Measurements from ENCODE around the gene CAPN12. TPM values are rescaled to one million over a fixed set of nuclear protein-coding genes. Genes with fewer than 3 reads are reported as not detected.

Gene CAPN12
- total RNA-seq, 1 donor from 2014 or later: not detected

- peaks cover 98% of the 10 kb centered on the region in 2 donors for H3K36me3 ChIP-seq
- peaks cover 0 to 15% of the 10 kb centered on the region in 2 donors for H3K4me1 ChIP-seq
- no peaks in the 10 kb centered on the region for H3K27me3 ChIP-seq
- H3K27ac ChIP-seq: peak overlapping the region in 1 of 2 donors; percentile 8
- no peaks in the 10 kb centered on the region for H3K9me3 ChIP-seq
- intact Hi-C loops (cut with DNase I): no loop called here
- H3K4me3 ChIP-seq: no peak overlapping the region
- no peak for TF ChIP-seq CTCF (IDR thresholded peaks at IDR 0.05)
- DNase-seq (ENCODE audit: low spot score in 2 of 2): no peak
Measured at GRCh38 chr19:38725469-38726283, 18.6 kb downstream of the CAPN12 start.

- H3K36me3 ChIP-seq: peaks cover 97 to 100% of the 10 kb centered on the region in 2 donors
- H3K4me1 ChIP-seq: peaks cover 4 to 29% of the 10 kb centered on the region in 2 donors
- no peaks in the 10 kb centered on the region for H3K27me3 ChIP-seq
- intact Hi-C loops (cut with DNase I): no loop called here
- no peaks in the 10 kb centered on the region for H3K9me3 ChIP-seq
- H3K4me3 ChIP-seq: no peak overlapping the region
- TF ChIP-seq CTCF (IDR thresholded peaks at IDR 0.05): no peak
- DNase-seq (ENCODE audit: low spot score in 2 of 2): no peak
- H3K27ac ChIP-seq: peak overlapping the region; percentile 76 to 85
Measured at GRCh38 chr19:38723990-38724854, 20.1 kb downstream of the CAPN12 start.

- no peak for TF ChIP-seq CTCF (IDR thresholded peaks at IDR 0.05)
Measured at GRCh38 chr19:38723606-38723965, 20.7 kb downstream of the CAPN12 start.

GRCh38 chr19:38722947-38723605 lies 21.2 kb downstream of the CAPN12 start:
- intact Hi-C loops (cut with DNase I): no loop called here
- TF ChIP-seq CTCF (IDR thresholded peaks at IDR 0.05): no peak
- H3K27ac ChIP-seq: peak overlapping the region; percentile 76 to 85
- no peak for DNase-seq (ENCODE audit: low spot score in 2 of 2)
- no peak overlapping the region for H3K4me3 ChIP-seq
- H3K4me1 ChIP-seq: peaks cover 4 to 37% of the 10 kb centered on the region in 2 donors
- peaks cover 94 to 100% of the 10 kb centered on the region in 2 donors for H3K36me3 ChIP-seq
- H3K9me3 ChIP-seq: no peaks in the 10 kb centered on the region
- H3K27me3 ChIP-seq: no peaks in the 10 kb centered on the region

More at GRCh38 chr19:38723606-38723965, 20.7 kb downstream of the CAPN12 start:
- no peak for DNase-seq (ENCODE audit: low spot score in 2 of 2)
- intact Hi-C loops (cut with DNase I): no loop called here
- Histone ChIP-seq H3K9me3 (no peaks in the 10 kb centered on the region), H3K27me3 (no peaks in the 10 kb centered on the region), H3K4me3 (no peak overlapping the region), H3K4me1 (peaks cover 4 to 35% of the 10 kb centered on the region in 2 donors), H3K36me3 (peaks cover 95 to 100% of the 10 kb centered on the region in 2 donors), H3K27ac (peak overlapping the region; percentile 76 to 85)

GRCh38 chr19:38721979-38722773 lies 22.1 kb downstream of the CAPN12 start:
- TF ChIP-seq CTCF (IDR thresholded peaks at IDR 0.05): no peak
- no peak overlapping the region for H3K4me3 ChIP-seq
- peak overlapping the region; percentile 76 to 85 for H3K27ac ChIP-seq
- H3K27me3 ChIP-seq: no peaks in the 10 kb centered on the region
- peaks cover 4 to 34% of the 10 kb centered on the region in 2 donors for H3K4me1 ChIP-seq
- H3K9me3 ChIP-seq: no peaks in the 10 kb centered on the region
- peaks cover 94 to 100% of the 10 kb centered on the region in 2 donors for H3K36me3 ChIP-seq
- intact Hi-C loops (cut with DNase I): no loop called here
- DNase-seq (ENCODE audit: low spot score in 2 of 2): no peak

Data from ascending aorta (tissue), 2 donors.